Stimulated activated CD4-positive, alpha-beta T cell treated with anti-CD3 and anti-CD28 coated beads, Interleukin-1b, Interleukin-23, amount 100 ng/mL, for 4 hours (primary cell): ENCODE data around the gene PMM1.
"Not testable (repeated sequence)": the region's sequence is repeated elsewhere in the genome, so short reads cannot be mapped to it uniquely, and the experiment has no call there.

Source experiments
- DNase-seq, 2 donors: peaks; one replicate each; pipeline ENCODE4 v3.0.0-alpha.2; 2020; ENCODE audit warnings: low read depth in 2 of 2

PMM1 gene

DNA sequence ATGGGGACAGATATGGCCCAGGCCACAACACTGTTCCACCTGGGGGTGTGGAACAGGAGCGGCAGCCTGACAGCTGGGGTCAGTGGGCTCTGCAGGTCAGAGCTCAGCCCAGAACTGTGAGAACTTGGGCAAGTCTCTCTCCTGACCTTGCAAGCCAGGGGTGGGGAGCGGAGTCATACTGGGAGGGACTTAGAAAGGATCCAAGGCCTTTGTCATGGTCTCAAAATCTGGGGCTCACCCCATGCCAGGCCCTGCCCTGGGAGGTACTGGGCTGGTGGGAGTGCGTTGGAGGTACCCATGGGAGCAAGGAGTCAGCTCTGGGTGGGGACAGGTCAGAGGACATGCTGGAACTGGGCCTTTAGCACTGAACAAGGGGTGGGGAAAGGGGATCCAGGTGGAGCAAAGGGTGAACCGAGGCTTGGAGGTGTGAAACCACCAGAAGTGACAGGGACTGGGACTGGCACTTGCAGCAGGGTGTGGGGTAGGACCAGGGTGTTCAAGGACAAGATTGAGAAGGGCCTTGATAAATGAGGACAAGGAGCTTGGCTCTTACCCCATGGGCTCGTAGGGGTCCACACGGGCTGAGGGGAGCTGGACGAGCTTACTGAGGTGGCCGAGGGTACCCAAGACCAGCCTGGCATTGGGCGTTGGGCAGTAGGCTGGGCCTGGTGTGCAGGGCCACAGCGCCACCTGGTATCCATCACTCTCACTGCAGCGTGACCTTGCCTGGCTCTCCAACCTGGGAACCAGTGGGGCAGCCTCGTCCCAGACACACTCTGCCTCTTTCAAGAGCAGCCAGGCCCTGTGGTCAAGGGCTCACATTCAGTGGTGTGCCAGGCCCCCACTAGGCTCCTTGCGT is 7.4 kb upstream of the PMM1 start:
- DNase-seq, result peak in 1 of 2 donors; percentile 19

DNA sequence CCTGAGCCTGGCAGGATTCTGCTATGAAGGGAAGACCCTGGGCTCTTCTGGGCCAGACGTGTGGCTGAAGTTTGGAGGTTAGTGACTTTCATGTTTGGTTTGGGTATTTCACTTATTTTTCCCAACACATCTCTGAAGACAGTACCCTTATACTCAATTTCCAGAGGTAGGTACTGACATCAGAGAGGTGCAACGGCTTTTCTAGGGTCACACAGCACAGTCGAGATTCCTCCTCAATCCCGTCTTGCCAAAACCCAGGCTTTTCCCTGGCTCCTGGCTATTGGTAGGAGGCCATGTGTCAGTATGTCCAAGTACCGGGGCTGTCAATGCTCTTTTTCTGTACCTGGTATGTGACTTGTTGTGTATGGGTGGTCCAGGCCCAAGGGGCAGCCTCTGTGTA is 6.1 kb upstream of the PMM1 start:
- no peak for DNase-seq

DNA sequence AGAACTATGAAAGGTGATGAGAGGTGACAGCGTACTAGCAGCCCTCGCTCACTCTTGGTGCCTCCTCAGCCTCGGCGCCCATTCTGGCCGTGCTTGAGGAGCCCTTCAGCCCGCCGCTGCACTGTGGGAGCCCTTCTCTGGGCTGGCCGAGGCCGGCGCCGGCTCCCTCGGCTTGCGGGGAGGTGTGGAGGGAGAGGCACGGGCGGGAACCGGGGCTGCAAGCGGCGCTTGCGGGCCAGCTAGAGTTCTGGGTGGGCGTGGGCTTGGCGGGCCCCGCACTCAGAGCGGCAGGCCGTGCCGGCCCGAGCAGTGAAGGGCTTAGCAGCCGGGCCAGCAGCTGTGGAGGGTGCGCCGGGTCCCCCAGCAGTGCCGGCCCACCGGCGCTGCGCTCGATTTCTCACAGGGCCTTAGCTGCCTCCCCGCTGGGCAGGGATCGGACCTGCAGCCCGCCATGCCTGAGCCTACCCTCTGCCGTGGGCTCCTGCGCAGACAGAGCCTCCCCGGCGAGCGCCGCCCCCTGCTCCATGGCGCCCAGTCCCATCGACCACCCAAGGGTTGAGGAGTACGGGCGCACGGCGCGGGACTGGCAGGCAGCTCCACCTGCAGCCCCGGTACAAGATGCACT is 3.8 kb upstream of the PMM1 start:
- not testable (repeated sequence) for DNase-seq

DNA sequence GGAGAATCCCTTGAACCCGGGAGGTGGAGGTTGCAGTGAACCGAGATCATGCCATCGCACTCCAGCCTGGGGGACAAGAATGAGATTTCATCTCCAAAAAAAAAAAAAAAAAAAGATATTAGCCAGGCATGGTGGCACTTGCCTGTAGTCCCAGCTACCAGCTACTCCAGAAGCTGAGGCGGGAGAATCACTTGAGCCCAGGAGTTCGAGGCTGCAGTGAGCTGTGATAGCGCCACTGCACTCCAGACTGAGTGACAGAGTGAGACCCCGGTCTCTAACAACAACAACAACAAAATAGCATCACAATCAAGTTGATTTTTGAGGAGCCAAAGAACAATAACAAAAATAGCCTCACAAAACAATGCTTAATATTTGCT is 2.3 kb downstream of the PMM1 start:
- DNase-seq, result no peak

DNA sequence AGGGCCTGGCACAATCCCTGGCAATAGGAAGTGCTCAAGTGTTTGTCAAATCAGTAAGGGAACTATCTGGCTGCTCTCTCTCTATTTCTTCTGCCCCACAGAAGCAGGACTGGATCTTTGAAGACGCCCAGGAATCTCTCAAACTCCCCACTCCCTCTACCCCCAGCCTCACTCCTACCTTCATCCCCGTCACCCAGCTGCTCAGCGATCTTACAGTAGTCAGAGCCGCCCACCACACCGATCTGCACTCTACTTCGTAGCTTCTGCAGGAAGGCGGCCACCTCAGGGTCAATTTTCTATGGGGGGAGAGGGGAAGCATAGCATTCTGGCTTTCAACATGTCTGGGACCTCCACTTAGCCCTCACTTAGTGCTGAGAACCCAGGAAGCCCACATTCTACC is 3.7 kb downstream of the PMM1 start:
- no peak for DNase-seq

DNA sequence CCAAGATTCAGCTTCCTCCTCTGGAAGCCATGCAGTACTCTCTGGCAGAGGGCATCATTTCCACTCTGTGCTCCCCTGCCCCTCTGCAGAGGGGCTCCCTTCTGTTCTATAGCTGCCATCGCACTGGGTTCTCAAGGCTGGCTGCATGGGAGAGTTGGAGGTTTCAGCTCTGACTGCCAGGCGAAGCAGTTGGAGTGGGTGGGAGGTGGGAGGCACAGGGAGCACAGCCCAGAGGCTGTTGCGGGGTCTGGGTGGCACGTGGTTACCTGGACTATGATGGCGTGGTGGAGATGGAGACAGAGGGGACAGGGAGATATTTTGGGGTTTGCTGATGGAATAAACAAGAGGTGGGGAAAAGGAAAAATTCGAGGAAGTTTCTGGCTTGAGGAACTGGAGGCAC is 4.8 kb downstream of the PMM1 start:
- no peak for DNase-seq

DNA sequence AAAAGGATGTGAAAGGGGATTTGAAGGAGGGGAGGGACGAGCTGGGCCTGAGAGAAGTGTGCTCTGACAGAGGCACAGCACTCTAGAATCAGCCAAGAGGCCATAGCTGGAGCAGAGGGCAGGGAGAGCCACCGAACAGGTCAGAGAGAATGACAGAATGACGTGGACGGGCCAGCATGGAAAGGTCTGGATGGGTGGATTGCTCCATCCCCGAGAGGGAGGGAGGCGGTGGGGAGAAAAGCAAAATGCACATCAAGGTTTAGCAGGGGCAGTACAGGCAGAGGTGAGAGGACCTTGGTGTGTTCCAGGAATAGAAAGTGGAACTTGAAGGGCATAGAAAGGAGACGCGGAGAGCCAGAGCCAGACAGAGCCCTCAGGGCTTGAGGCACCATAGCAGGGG is 6.9 kb downstream of the PMM1 start:
- no peak for DNase-seq

DNA sequence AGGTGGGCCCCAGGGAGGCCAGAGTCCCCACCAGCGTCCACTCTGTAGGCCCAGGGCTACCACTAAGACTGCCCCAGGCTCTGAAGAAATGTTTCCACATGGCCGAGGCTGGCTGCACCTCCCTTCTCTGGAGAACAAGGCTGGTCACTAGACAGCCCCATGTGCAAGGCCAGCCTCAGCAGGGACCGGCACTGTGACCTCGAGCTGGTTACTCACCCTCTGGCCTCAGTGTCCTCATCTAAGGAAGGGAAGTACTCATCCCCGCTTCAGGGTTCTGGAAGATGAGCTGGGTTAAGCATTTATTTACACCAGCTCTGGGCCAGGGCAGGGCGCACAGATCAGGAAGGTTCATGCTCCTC is 9.7 kb downstream of the PMM1 start:
- no peak for DNase-seq

DNA sequence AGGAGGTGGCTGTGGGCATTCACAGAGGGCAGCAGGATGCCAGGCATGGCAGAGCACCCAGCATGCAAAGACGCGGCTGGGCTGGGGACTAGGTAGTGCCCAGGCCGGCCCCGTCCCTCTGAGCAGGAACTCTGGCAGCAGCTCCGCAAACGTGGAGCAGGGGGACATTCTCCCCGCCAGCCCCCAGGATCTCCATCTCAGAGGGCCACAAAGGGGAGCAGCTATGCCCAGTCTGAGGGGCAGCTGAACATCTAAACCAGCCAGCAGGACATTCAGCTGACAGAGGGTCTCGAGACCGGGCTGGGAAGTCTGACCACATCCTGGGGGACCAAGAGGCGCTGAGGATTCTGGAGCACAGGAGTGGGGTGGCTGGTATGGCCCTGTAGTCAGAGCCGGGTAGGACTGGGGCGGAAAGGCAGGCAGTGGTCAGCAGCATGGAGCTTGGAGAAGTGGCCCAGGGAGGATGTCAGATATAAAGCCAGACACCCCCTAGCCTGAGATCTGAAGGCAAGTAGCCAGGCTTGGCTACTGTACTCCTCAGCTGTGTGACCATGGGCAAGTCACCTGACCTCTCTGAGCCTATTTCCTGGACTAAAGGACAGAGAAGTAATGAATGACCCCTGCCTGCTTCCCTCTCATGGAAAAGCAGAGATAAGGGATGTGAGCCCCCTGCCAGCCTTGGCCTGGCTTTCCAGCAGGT is 10.2 kb downstream of the PMM1 start:
- DNase-seq, result no peak

DNA sequence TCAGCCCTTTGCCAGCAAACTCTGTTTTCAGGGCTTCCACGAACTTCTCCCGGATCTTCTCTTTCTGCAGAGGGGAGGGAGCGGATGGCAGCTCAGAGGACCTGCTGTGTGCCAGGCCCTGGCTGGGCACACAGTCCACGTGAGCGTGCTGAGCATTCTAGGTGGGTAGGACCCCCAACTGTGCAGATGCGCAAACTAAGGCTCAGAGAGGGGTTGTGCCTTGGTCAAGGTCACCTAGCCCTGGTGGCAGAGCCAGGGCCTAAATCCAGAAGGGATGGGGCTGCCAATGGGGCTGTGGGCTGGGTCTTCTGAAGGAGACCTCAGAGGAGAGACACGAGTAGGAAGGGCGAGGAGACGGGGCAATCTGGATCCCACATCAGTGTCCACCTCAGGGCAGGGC is 10.8 kb downstream of the PMM1 start:
- DNase-seq, result no peak

DNA sequence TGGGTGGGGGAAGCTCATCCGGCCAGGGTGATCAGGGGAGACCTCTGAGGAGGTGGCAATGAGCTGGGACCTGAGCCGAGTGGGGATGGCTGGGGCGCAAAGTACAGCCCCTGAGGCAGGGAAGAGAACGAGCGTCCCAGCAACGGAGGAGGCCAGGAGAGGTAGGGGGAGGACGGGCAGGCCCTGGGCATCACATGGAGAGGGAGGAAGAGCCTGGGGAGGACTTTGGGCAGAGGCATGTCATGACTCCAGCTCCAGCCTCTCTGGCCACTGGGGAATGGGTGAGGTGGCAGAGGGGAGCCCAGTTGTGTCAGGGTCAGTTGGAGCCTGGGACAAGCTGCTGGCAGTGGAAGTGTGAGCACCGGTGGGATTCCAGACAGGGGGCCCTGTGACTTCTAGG is 11.5 kb downstream of the PMM1 start:
- no peak for DNase-seq

DNA sequence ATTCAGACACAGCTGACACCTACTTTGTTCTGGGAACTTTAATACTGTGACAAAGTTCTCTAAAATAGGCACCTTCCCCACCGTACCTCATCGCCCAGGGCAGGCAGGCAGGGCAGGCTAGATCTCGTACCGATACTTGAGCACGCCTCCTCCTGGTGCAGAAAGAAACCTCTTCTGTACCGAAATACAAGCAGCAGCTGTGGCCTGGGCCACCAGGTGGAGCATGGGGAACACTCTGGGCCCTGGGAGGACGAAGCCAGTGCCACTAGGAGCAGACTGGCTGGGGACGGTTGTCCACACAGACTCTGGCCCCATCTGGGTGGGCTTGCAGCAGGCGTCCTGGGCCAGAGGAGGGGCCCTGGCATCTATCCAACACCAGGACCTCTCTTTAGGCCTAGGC is 12.8 kb downstream of the PMM1 start:
- no peak for DNase-seq

DNA sequence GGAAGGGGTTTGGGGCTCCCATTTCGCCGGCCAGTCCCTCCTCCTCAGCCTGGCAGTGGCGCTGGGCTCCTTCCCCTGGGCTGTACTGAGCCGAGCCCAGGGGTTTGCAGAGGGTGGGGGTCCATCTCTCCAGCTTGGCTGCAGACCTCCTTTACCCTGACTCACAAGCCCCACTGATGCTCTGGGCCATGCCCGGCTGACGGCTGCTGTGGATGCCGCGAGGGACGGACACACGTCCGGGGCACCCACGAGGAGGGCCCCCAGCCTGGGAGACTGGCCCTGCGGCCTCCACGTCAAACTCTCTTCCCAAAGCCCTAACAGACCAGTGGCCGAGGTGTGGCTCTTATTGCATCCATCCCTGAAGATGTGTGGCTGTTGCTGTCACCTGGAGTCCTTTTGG is 14.1 kb downstream of the PMM1 start:
- no peak for DNase-seq

DNA sequence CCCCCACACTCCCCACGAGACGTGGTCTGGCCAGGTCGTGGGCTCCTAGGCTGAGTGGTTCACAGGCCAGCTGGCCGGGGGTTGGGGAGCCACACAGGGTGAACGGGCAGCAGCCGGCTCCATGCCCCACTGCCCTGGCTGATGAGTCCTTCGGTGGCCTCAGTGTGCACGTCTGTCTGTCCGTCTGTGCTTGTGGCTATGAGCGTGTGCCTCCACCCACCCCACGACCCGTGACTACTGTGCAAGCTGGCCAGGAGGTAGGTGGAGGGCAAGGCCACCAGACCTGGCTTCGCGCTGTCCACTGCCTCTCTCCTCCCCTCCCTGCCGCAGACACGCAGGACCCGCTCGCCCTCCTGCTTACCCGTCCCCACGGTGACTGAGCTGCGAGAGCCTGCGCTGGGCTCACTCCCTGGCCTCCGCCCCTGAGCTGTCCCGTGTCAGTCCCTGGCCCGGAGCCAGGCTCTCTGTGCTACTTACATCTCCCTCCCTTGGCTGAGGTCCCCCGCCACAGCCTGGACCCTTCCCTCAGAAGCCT is 14.7 kb downstream of the PMM1 start:
- no peak for DNase-seq

DNA sequence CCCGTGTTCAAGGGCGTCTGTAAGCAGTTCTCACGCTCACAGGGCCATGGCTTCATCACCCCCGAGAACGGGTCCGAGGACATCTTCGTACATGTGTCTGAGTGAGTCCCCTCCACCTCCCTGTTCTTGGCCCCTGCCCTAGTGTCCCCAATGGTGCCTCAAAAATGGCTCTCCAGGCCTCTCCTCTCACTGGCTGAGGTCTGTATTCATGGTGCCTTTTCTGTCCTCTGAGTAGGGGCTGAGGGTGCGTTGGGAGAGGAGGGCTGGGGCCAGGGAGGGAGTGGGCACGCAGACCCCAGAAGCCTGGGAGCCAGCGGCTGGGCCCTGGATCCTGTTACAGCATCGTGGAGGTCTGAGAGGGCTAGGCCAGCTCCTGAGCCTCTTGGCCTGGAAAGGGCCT is 16.0 kb downstream of the PMM1 start:
- DNase-seq, result no peak

DNA sequence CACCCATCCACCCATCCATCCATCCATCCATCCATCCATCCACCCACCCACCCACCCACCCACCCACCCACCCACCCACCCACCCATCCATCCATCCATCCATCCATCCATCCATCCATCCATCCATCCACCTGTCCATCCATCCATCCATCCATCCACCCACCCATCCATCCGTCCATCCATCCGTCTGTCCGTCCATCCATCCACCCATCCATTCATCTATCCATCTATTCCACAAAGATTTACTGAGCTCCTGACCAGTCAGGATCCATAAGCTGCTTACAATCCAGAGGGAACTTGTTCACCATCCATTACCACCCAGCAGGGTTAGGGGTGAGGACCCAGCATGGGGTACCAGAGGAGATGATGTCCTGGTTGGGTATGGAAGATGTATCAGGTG is 17.3 kb downstream of the PMM1 start:
- not testable (repeated sequence) for DNase-seq

DNA sequence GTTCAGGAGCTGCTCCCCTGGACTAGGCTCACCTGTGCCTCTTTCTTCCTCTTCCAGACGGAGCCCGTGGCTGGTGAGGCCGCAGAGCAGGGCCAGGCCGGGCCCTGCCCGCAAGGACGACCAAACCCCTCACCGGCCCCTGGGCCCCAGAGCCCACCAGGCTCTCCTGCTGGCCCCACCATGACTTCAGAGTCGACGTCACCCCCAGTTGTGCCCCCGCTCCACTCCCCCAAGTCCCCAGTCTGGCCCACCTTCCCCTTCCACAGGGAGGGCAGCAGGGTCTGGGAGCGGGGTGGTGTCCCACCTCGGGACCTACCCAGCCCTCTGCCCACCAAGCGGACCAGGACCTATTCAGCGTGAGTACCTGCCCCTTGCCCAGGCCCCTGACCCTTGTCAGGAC is 17.9 kb downstream of the PMM1 start:
- DNase-seq, result no peak

DNA sequence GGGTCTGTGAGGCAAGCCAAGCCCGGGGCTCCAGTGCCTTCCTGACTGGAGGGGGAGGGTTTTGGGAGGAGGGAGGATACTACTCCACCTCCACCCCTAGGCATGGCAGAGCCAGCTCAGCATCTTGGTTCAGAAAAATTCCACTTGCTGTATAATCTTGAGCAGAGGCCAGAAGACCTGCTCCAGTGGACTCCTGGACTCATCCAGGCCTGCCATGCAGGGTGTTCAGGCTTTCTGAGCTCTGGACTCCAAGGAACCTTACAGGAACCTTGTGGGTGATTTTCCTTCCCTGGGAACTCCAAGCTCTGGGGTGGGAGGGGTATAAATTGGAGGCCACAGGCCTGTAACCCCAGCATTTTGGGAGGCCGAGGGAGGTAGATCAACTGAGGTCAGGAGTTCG is 19.4 kb downstream of the PMM1 start:
- DNase-seq, result no peak

DNA sequence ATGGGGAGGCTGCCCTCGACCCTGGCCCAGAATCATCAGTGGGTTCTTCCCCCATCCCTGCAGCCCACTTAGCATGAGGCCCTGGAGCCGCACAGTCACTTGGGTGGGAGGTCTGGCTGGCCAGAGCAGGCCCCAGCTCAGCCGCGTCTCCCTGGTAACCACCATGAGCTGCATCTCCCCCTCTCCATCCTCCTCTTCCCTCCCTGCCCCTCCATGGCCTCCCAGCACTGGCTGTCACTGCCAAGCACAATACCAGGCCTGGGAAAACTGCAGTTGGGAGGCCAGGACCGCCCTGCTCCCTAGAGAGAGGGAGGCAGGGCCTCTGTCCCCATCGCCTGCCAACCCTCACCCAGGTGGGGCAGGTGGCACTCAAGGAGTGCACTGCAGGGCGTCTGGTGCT is 20.8 kb downstream of the PMM1 start:
- DNase-seq, result no peak

DNA sequence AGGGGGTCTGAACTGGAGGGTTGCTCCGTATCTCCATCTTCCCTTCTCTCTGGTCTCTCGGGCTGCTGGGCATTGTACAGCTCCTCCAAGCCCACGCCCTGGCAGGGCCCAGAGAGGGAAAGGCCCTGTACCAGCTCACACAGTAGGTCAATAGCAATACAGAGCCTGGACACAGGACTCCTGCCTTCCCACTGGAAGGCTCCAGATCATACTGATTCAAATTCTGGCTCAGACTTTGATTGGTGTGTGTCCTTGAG is 22.2 kb downstream of the PMM1 start:
- no peak for DNase-seq

DNA sequence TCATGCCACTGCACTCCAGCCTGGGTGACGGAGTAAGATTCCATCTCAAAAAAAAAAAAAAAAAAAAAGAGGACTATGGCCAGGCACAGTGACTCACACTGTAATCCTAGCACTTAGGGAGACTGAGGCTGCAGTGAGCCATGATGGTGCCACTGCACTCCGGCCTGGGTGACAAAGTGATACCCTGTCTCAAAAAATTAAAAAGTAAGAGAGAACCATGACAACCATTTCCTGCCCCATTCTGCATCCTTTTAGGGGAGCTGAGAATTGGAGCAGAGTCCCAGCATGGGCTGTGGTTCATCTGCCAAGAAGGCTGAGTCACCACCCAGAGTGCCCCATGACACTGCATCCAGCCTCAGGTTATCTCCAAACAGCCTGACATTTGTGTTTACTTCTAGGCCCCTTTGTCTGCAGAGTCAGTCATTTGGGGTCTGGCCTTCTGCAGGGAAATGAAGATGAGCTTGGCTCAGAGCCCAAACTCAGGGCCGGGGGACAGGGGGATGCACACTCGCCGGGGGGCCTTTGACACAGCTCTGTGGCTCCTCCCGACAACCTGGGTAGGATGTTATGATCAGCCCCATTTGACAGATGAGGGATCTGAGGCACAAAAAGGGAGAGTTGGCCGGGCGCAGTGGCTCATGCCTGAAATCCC is 24.1 kb downstream of the PMM1 start:
- DNase-seq, result no peak

DNA sequence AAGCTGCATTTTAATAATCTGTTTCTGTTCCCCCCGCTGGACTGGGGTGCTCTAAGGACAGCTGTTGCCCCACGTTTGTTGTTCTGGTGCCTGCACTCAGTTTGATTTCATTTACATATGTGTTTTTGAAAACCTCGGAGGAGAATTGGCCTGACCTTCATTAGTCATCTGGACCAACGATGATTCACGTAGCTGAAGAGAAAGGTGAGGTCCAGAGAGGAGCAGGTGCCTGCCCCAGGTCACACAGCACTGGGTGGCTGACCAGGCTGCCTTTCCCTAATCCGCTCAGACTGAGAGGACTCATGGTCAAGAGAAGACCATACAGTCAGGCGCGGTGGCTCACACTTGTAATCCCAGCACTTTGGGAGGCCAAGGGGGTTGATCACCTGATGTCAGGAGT is 25.1 kb downstream of the PMM1 start:
- no peak for DNase-seq
